ENCODE data around the gene ACSL3. TPM values are rescaled to one million over a fixed set of nuclear protein-coding genes. Genes with fewer than 3 reads are reported as not detected.

Gene ACSL3
- total RNA-seq, 4 donors from 2014 or later, result 25.6 to 52.2 (median 47.2) TPM

DNA sequence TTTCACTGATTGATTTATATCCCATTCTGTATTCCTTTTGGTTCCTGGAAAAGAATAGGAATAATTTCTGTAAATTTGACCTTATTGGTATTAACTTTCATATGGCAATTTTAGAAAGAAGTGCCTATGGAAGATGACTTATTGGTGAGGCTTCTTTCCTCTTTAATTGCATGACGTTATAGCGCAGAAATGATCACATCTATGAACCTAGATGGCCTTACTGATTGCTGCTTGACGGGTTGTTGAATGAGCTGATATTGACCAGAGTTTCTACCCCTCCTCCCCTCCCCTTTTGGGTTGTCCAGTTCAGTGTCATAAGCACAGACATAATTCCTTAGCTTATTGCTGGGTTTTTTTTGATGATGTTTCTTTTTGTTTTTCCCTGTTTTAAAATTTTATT lies 14.6 kb downstream of the ACSL3 start:
- H3K4me3 ChIP-seq, result no peak overlapping the region
- no peaks in the 10 kb centered on the region for H3K36me3 ChIP-seq
- H3K4me1 ChIP-seq, result no peaks in the 10 kb centered on the region
- H3K27ac ChIP-seq, result no peak overlapping the region
- no peaks in the 10 kb centered on the region for H3K9me3 ChIP-seq
- DNase-seq, result no peak
- TF ChIP-seq, protein P1, sequence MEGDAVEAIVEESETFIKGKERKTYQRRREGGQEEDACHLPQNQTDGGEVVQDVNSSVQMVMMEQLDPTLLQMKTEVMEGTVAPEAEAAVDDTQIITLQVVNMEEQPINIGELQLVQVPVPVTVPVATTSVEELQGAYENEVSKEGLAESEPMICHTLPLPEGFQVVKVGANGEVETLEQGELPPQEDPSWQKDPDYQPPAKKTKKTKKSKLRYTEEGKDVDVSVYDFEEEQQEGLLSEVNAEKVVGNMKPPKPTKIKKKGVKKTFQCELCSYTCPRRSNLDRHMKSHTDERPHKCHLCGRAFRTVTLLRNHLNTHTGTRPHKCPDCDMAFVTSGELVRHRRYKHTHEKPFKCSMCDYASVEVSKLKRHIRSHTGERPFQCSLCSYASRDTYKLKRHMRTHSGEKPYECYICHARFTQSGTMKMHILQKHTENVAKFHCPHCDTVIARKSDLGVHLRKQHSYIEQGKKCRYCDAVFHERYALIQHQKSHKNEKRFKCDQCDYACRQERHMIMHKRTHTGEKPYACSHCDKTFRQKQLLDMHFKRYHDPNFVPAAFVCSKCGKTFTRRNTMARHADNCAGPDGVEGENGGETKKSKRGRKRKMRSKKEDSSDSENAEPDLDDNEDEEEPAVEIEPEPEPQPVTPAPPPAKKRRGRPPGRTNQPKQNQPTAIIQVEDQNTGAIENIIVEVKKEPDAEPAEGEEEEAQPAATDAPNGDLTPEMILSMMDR (IDR thresholded peaks at IDR 0.05), result no peak
- no peaks in the 10 kb centered on the region for H3K27me3 ChIP-seq

DNA sequence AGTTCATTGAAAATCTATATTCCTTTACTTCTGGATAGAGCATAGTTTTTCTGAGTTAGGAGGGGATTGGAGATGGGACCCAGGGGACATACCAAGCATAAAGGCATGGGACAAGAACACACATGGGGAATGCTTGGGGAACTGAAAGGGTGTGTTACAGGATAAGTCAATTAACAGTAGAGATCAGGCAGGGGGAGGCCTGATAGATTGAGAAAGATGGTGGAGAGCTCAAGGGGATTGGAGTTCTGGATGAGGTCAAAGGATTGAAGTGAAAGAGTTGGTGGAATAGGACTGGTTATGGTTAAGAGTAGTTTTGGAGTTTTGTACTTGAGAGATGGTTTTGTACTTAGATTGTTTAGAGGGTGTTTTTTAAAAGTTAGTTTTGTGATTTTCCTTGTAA lies 16.1 kb downstream of the ACSL3 start:
- H3K27me3 ChIP-seq, result no peaks in the 10 kb centered on the region
- DNase-seq, result no peak
- TF ChIP-seq, protein P1 (IDR thresholded peaks at IDR 0.05), result no peak
- no peak for TF ChIP-seq POLR2A (IDR thresholded peaks at IDR 0.05)
- no peaks in the 10 kb centered on the region for H3K36me3 ChIP-seq
- H3K27ac ChIP-seq, result no peak overlapping the region
- H3K4me1 ChIP-seq, result no peaks in the 10 kb centered on the region
- H3K9me3 ChIP-seq, result no peaks in the 10 kb centered on the region
- no peak overlapping the region for H3K4me3 ChIP-seq

DNA sequence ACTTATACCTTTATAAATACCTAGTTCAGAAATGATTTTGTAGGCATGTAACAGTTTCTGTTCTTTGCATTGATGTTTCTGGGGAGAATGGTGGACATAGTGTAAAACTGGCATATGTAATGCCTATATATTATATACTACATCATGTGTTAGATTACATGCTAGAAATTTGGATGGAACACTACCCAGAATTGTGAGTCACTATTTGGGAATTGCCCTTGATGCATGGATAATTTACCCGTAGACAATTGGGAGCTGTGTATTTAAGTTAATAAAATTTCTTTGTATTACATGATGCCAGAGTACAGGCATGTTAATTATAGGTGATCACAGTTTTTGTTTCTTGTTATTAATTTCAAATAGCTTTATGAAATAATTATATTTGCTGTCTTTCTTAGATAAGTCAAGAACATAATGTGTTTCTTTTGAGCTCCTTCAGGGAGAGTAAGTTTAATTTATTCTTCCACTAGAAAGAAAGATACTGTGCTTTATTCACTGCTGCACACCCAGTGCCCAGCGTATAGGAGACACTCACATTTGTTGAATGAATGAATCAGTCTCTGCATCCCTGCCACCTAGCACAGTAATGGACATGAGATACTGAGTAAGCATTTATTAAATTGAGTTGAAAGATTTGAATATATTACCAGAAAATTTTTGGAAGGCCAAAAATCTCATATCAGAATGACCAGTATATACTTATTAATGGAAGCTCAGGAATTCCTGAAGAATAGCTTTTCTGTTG lies 16.9 kb downstream of the ACSL3 start:
- Histone ChIP-seq H3K36me3 (no peaks in the 10 kb centered on the region), H3K9me3 (no peaks in the 10 kb centered on the region), H3K27ac (no peak overlapping the region), H3K4me3 (no peak overlapping the region), H3K4me1 (no peaks in the 10 kb centered on the region), H3K27me3 (no peaks in the 10 kb centered on the region)
- DNase-seq, result no peak
- TF ChIP-seq POLR2A (IDR thresholded peaks at IDR 0.05), result no peak
- TF ChIP-seq, protein P1 (IDR thresholded peaks at IDR 0.05), result no peak

DNA sequence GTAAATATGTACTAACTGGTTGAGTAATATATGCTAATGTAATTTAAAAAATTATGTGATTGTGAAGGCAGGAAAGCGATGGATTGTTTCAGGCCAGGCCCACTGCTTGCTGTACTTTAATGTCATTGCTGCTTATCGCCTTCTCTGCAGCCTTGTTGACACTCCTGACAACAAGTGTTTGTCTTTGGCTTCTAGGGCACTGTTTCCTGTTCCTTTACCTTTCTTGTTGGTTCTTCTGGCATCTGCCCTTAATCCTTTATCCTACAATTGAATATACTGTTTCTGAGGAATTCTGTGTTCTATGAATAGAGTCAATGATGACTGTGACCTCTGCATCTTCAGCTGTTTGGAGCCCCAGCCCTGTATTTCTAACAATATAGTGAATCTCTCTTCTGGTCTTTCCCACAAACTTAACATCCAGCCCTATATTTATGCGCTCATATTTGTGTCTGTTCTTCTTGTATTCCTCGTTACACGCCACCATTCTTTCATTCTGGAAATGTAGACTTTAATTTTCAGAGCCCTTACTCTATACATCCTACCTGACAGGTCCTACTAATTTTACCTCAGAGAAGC lies 17.6 kb downstream of the ACSL3 start:
- TF ChIP-seq, protein P1 (IDR thresholded peaks at IDR 0.05), result no peak
- TF ChIP-seq POLR2A (IDR thresholded peaks at IDR 0.05), result no peak
- H3K9me3 ChIP-seq, result no peaks in the 10 kb centered on the region
- DNase-seq, result no peak
- no peaks in the 10 kb centered on the region for H3K36me3 ChIP-seq
- H3K27ac ChIP-seq, result no peak overlapping the region
- H3K27me3 ChIP-seq, result no peaks in the 10 kb centered on the region
- no peaks in the 10 kb centered on the region for H3K4me1 ChIP-seq
- no peak overlapping the region for H3K4me3 ChIP-seq

DNA sequence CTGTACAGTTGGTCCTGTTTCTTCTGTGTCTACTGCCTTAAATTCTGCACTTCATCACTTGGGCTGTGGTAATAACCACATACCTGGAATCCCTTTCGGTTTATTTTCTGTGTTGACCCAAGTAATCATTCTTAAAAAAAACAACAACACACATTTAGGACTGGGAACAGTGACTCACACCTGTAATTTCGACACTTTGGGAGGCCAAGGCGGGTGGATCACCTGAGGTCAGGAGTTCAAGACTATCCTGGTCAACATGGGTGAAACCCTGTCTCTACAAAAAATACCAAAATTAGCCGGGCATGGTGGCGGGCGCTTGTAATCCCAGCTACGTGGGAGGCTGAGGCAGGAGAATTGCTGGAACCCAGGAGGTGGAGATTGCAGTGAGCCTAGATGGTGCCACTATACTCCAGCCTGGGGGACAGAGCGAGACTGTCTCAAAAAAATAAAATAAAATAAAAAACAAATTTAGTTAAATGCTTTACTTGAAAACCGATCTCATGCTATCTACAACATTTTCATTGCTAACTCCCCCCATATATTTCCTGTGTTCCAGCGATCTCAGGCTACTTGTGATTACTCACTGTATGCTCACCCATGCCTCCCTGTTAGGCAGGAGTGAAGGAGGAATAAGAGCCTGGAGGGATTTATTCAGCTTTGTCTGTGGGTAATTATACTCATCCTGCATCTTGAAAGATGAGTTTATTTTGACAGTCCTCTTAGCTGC lies 18.2 kb downstream of the ACSL3 start:
- H3K9me3 ChIP-seq, result no peaks in the 10 kb centered on the region

More for the DNA sequence above, 18.2 kb downstream of the ACSL3 start:
- Histone ChIP-seq H3K36me3 (no peaks in the 10 kb centered on the region), H3K27me3 (no peaks in the 10 kb centered on the region), H3K4me1 (no peaks in the 10 kb centered on the region), H3K4me3 (no peak overlapping the region), H3K27ac (no peak overlapping the region)
- DNase-seq, result no peak
- TF ChIP-seq POLR2A (IDR thresholded peaks at IDR 0.05), result no peak
- TF ChIP-seq, protein P1 (IDR thresholded peaks at IDR 0.05), result no peak

Measured in Peyer's patch (tissue), 4 donors.